Measurements from ENCODE around the gene KHNYN.

The KHNYN gene

GRCh38 chr14:24425704-24426103 lies 4.0 kb upstream of the KHNYN start:
- DNase-seq, result no peak

DNA sequence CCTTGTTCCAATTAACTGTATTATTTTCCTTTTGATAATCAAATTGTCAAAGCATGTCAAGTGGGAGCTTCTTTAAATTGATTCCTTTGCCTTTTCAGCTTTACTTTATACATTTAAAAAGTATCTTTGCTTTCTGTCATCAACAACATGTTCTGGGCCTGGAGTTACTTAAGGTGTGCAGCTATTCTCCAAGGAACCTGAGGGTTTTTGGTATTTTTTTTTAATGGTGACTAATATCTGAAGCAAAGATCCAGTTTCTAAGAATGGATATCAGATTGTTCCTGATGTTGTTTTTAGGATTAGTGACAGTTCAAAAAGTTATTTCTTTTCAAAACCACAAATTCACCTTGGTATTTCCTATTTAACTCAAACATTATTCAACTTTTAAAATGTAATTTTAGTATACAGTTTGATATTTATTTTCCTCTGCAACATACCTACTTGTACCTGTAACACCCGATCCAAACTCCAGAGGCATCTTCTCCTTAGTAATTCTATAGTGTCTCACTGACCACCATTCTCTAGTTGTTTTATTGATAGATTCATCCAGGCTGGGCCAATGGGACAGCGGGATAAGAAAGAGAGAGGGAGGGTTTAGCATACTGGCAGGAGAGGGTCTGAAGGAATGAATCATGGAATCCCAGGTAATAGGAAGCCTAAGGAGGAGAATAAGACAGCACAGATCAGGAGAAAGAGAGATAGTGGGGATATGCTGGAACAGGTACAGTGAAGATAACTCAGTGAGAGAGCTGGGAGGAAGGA lies 3.4 kb upstream of the KHNYN start:
- DNase-seq, result no peak

DNA sequence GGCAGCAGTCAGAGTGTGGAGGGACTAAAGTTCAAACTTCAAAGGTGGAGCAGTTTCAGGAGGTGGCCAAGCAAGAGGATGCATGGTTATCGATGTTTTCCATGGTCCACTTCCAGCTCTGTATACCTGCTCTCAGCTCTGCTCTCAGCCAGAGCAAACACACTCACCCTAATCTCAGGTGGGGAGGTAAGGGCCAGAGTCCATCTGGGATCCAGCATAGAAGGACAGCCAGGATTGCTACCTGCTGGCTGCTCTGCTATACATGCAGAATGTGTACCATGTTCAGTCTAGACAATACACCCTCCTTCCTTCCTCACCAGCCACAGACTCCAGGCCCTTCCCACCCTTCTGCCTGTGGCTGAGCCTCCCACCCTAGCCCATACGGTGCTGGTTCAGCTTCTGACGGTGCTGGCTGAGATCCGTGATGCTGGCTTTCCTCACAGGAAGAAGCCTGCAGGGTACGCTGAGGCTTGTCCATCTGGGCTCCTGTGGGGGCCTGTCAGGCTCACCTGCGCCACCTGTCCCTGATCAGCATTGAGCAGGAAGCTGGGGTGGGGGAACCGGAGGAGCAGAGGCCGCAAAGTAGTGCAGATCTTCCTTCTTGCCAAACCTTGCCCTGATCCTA lies 2.7 kb upstream of the KHNYN start:
- DNase-seq, result no peak

DNA sequence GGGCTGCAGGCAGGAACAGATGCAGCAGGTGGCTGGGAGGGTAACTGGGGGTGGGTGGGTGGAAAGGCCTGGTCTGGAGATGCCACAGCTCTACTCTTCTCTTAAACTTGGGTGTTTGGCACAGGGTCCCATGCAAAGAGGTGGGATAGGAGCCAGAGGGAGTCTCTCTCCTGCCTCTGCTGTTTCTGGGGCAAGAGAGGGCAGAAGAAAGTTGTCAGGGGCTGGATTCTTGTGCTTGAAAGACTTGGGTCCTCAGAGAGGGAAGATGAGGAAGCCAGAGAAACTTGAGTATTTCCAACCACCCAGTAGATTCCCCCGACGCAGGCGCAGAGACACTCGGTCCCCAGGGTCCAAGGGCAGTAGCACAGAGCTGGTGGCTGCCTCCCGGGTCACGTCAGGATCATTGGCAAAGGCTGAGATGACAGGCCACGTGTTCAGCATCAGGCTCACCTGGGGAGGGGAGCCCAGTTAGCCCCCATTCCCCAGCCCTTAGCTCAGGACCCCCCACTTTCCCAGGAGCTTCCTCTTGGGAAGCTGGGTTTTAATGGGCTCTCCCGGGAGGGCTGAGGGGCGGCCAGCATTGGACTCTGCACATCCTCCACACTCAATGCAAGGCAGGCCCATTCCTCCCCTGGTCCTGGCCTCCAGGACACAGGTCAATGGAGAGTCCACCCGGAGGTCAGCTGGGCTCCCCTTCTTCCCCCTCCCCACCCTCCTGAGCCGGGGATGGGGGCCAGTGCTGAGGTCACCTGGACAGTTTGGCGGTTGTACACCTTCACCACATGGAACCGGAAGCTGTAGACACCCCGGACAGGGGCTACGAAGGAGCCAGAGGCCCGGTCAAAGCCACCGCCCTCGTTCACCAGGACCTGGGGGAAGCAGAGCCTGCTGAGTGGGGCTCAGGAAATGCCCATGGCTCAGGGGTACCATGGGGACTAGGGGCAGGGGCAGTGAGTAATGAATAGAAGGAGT lies 1.9 kb upstream of the KHNYN start:
- DNase-seq, result no peak

- DNase-seq, result no peak
Observed at GRCh38 chr14:24428628-24429394, 943 bp upstream of the KHNYN start.

- peak; percentile 37 for DNase-seq
Observed at GRCh38 chr14:24430143-24430681, 458 bp downstream of the KHNYN start.

- DNase-seq, result peak; percentile 47
Observed at GRCh38 chr14:24430682-24431568, 1.2 kb downstream of the KHNYN start.

GRCh38 chr14:24431569-24432258 lies 2.0 kb downstream of the KHNYN start:
- DNase-seq, result peak; percentile 78

DNA sequence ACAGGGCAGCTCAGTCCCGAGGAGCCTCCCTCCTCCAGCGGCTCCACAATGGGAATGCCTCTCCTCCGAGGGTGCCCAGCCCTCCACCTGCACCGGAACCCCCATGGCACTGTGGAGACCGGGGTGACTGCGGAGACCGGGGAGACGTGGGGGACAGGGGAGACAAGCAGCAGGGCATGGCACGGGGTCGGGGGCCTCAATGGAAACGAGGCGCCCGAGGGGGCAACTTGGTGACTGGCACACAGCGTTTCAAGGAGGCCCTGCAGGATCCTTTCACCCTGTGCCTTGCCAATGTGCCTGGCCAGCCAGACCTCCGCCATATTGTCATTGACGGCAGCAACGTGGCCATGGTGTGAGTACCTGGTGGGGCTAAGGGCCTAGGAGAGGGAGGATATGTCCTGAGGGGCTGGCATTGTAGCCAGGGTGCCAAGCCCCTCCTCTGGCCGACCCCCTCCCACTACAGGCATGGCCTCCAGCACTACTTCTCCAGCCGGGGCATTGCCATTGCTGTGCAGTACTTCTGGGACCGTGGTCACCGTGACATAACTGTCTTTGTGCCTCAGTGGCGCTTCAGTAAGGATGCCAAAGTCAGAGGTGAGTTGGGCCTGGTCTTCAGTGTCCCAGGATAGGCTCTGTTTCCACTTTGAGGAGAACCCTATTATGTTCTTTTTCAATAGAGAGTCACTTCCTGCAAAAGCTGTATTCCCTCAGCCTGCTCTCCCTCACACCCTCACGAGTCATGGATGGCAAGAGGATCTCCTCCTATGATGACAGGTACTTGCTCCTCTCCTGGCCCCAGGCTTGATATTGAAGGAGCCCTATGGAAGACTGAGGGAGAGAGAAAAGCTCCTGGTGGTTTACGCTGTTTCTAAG lies 2.7 kb downstream of the KHNYN start:
- no peak for DNase-seq

GRCh38 chr14:24434036-24434435 lies 4.3 kb downstream of the KHNYN start:
- no peak for DNase-seq

GRCh38 chr14:24434676-24435075 lies 4.9 kb downstream of the KHNYN start:
- DNase-seq, result no peak

- no peak for DNase-seq
Observed at GRCh38 chr14:24435192-24435810, 5.5 kb downstream of the KHNYN start.

DNA sequence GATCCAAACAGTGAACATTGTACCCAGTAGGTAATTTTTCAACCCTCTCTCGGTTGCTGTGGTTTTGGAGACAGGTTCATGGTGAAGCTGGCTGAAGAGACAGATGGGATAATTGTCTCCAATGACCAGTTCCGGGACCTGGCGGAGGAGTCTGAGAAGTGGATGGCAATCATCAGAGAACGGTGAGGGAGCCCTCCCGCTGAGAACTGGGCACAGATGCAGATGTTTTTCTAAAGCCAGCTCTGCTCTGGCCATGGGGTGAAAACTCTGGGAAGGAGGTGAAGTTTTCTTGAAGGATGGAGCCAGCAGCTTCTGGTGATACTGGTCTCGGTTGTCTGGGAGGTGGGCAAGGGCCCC lies 6.2 kb downstream of the KHNYN start:
- no peak for DNase-seq

GRCh38 chr14:24436355-24437019 lies 6.7 kb downstream of the KHNYN start:
- no peak for DNase-seq

- DNase-seq, result no peak
Observed at GRCh38 chr14:24437020-24437735, 7.4 kb downstream of the KHNYN start.

DNA sequence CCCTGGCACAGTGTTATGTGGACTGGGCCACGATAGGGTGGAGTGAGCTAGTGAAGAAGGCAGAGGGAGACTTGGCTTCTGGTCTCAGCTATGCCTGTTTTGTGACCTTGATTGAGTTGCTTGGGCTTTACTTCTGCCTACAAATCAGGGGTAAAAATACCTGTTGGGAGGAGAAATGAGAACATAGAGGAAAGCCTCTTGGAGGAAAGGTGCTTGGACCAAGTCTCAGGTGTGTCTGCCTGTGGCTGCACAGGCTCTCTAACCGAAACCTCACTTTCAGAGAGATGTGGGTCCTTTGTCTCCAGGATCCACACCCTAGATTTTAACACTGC lies 7.9 kb downstream of the KHNYN start:
- no peak for DNase-seq

DNA sequence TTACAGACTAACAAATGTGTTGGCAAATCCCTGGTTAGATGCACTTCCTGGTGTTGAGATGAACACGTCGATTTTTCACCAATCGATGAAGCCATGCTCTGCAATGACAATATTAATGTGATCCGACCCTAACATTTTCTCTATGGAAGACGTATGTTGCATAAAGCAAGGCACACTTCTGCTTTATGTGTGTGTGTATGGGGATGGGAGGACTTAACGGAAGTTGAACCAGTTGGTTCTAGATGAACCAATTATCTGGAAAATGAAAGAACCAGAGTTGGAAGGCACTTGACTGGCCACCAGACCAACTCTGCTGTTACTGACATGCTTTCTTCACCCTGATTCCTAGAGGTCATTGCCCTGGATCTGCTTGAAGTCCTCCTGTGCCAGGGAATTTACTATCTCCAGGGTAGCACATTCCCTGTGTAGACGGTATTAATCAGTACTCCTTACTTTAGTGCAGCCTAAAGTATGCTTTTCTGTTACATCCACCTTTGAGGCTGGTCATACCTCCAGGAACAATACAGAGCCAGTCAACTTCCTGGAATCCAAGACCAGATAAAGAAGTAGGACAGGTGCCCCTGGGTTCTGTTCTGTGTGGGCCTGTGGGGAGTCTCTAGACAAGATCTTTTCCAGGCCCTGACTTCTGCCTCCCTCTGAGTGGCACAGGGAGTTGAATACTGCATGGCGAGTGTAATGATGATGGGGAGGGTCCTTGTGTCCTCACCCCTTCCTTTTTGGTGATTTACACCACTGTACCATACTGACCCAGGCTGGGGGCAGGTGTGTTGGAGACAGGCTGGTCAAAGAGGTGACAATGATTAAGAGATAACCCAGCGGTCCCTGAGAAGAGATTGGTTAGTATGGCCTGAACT lies 8.7 kb downstream of the KHNYN start:
- no peak for DNase-seq

Data from effector CD8-positive, alpha-beta T cell (primary cell).